ENCODE measurements around the gene KIZ. TPM values are rescaled to one million over a fixed set of nuclear protein-coding genes. Genes with fewer than 3 reads are reported as not detected.

The KIZ gene
- total and polyA plus RNA-seq, 2 experiments from 2014 or later: 58.3 to 63.6 TPM

- no peak overlapping the region for H2AFZ ChIP-seq
- DNase-seq (ENCODE audit: low spot score) (no peak), ATAC-seq (no peak)
- H3K79me2 ChIP-seq (replicated peaks; ENCODE audit: insufficient read depth): no peaks in the 10 kb centered on the region
- Mint-ChIP-seq H3K27ac (no peak overlapping the region), H3K4me1 (no peaks in the 10 kb centered on the region; the same call in 2 of the 3 replicates), H3K27me3 (ENCODE audit: insufficient read depth, low read depth, poor library complexity) (peaks cover 2% of the 10 kb centered on the region), H3K4me3 (no peak overlapping the region), H3K36me3 (ENCODE audit: low read depth) (peaks cover 5% of the 10 kb centered on the region), H3K9me3 (no peaks in the 10 kb centered on the region)
- no peak overlapping the region for H3K4me3 ChIP-seq
- no peaks in the 10 kb centered on the region for H3K9me2 ChIP-seq (ENCODE audit: insufficient read depth)
- TF ChIP-seq EZH2 (IDR thresholded peaks at IDR 0.05; ENCODE audit: low read depth, unreplicated experiment) (no peak), ZNF462 (CRISPR knock-in tag; IDR thresholded peaks at IDR 0.05) (no peak)
- 0 out of 2 replicates have a peak overlapping the region, but pooled peaks have one; percentile 1 for H3K27ac ChIP-seq (ENCODE audit: low read depth)
- H3F3A ChIP-seq (replicated peaks; ENCODE audit: low read depth): 0 out of 2 replicates have a peak, but pooled peaks cover 3% of the 10 kb centered on the region
- no peaks in the 10 kb centered on the region for H4K20me1 ChIP-seq (replicated peaks; ENCODE audit: insufficient read depth)
- H3K27me3 ChIP-seq (ENCODE audit: insufficient read depth): no peaks in the 10 kb centered on the region
- no peak overlapping the region for H3K4me2 ChIP-seq
- H3K36me3 ChIP-seq (ENCODE audit: insufficient read depth): no peaks in the 10 kb centered on the region; the same call in 1 of the 2 replicates
- no peaks in the 10 kb centered on the region for H3K4me1 ChIP-seq (ENCODE audit: insufficient read depth)
Measured at GRCh38 chr20:21145424-21145823, 19.5 kb downstream of the KIZ start.

- H3K9me3 Mint-ChIP-seq: no peaks in the 10 kb centered on the region
- ATAC-seq: no peak
- H3K36me3 Mint-ChIP-seq (ENCODE audit: low read depth): peaks cover 5% of the 10 kb centered on the region
- TF ChIP-seq ZNF114 (CRISPR knock-in tag; IDR thresholded peaks at IDR 0.05) (no peak), EZH2phosphoT487 (IDR thresholded peaks at IDR 0.05; ENCODE audit: unreplicated experiment) (no peak), STAT1 (IDR thresholded peaks at IDR 0.05; ENCODE audit: unreplicated experiment) (no peak), ZNF462 (CRISPR knock-in tag; IDR thresholded peaks at IDR 0.05) (no peak), JUNB (IDR thresholded peaks at IDR 0.05; ENCODE audit: unreplicated experiment) (no peak), ZNF331 (CRISPR knock-in tag; IDR thresholded peaks at IDR 0.05; ENCODE audit: low read depth) (no peak)
Measured at GRCh38 chr20:21146215-21146614, 20.3 kb downstream of the KIZ start.

More at GRCh38 chr20:21146215-21146614, 20.3 kb downstream of the KIZ start:
- Histone ChIP-seq H3K79me2 (replicated peaks; ENCODE audit: insufficient read depth) (no peaks in the 10 kb centered on the region), H3K27me3 (ENCODE audit: insufficient read depth) (no peaks in the 10 kb centered on the region), H3K27ac (ENCODE audit: low read depth) (no peak overlapping the region), H3K36me3 (ENCODE audit: insufficient read depth) (no peaks in the 10 kb centered on the region; the same call in 1 of the 2 replicates), H3K9me2 (ENCODE audit: insufficient read depth) (no peaks in the 10 kb centered on the region), H3K4me3 (no peak overlapping the region), H2AFZ (no peak overlapping the region), H3K4me2 (no peak overlapping the region), H4K20me1 (replicated peaks; ENCODE audit: insufficient read depth) (no peaks in the 10 kb centered on the region), H3K4me1 (ENCODE audit: insufficient read depth) (no peaks in the 10 kb centered on the region), H3F3A (replicated peaks; ENCODE audit: low read depth) (0 out of 2 replicates have a peak, but pooled peaks cover 3% of the 10 kb centered on the region)
- DNase-seq (ENCODE audit: low spot score): no peak
- Mint-ChIP-seq H3K4me3 (no peak overlapping the region), H3K27me3 (ENCODE audit: insufficient read depth, low read depth, poor library complexity) (no peaks in the 10 kb centered on the region), H3K4me1 (no peaks in the 10 kb centered on the region; the same call in 2 of the 3 replicates), H3K27ac (no peak overlapping the region)

All from GM23338 (cell line).